Liver (tissue), 9 donors: ENCODE measurements around the gene TOPAZ1. TPM values are rescaled to one million over a fixed set of nuclear protein-coding genes. Genes with fewer than 3 reads are reported as not detected.

Experiments
- DNase-seq: peaks from one replicate; pipeline ENCODE4 v3.0.0-alpha.2; 2017; ENCODE audit warnings: low spot score
- H3K27ac ChIP-seq, 2 donors: one replicate each; pipeline ENCODE4 v1.7.0; 2013; ENCODE audit warnings: inconsistent platforms in 2 of 2, low read length in 2 of 2, control low read depth in 1 of 2, low read depth in 1 of 2, mild to moderate bottlenecking in 1 of 2
- H3K27me3 ChIP-seq, 4 donors: one replicate each; pipeline versions ENCODE4 v1.6.1 to v1.7.0; 2013; ENCODE audit warnings: low read length in 3 of 4, inconsistent platforms in 1 of 4, mild to moderate bottlenecking in 1 of 4, moderate library complexity in 1 of 4; ENCODE audit not compliant: control insufficient read depth in 4 of 4, insufficient read depth in 4 of 4
- H3K36me3 ChIP-seq, 4 donors: one replicate each; pipeline versions ENCODE4 v1.6.1 to v1.7.0; 2013; ENCODE audit warnings: low read length in 3 of 4, mild to moderate bottlenecking in 3 of 4, low read depth in 1 of 4, moderate library complexity in 1 of 4; ENCODE audit not compliant: control insufficient read depth in 4 of 4, insufficient read depth in 3 of 4
- H3K4me1 ChIP-seq, 4 donors: one replicate each; pipeline versions ENCODE4 v1.6.1 to v1.7.0; 2013; ENCODE audit warnings: low read length in 3 of 4, mild to moderate bottlenecking in 3 of 4, moderate library complexity in 1 of 4; ENCODE audit not compliant: control insufficient read depth in 4 of 4, insufficient read depth in 4 of 4
- H3K4me3 ChIP-seq, 3 donors: one replicate each; pipeline versions ENCODE4 v1.6.1 to v1.7.0; 2013; ENCODE audit warnings: low read length in 3 of 3, control low read depth in 1 of 3, low read depth in 1 of 3, mild to moderate bottlenecking in 1 of 3
- H3K9ac ChIP-seq, 2 donors: one replicate each; pipeline ENCODE4 v1.7.0; 2013; ENCODE audit warnings: low read length in 2 of 2, mild to moderate bottlenecking in 2 of 2, moderate library complexity in 2 of 2, control low read depth in 1 of 2, low read depth in 1 of 2
- H3K9me3 ChIP-seq, 4 donors: one replicate each; pipeline versions ENCODE4 v1.6.1 to v1.7.0; 2013; ENCODE audit warnings: low read length in 3 of 4; ENCODE audit not compliant: control insufficient read depth in 4 of 4
- ATF3 ChIP-seq: IDR thresholded peaks from 2 replicates; pipeline ENCODE4 v1.6.1; 2016; ENCODE audit warnings: antibody characterized with exemption
- FOXA1 ChIP-seq: IDR thresholded peaks from 2 replicates; pipeline ENCODE4 v1.6.1; 2016; ENCODE audit warnings: antibody characterized with exemption
- GABPA ChIP-seq, 2 donors: IDR thresholded peaks in 1 of 2; conservative IDR thresholded peaks in 1 of 2; 2 replicates each; pipeline ENCODE4 v1.6.1; 2016; ENCODE audit warnings: antibody characterized with exemption in 2 of 2, mild to moderate bottlenecking in 1 of 2, moderate library complexity in 1 of 2
- HNF4A ChIP-seq, 2 donors: conservative IDR thresholded peaks; 2 replicates each; pipeline ENCODE4 v1.6.1; 2016; ENCODE audit warnings: antibody characterized with exemption in 2 of 2, mild to moderate bottlenecking in 2 of 2
- HNF4G ChIP-seq: IDR thresholded peaks from 2 replicates; pipeline ENCODE4 v1.6.1; 2016; ENCODE audit warnings: antibody characterized with exemption
- JUND ChIP-seq, 2 donors: IDR thresholded peaks; 2 replicates each; pipeline ENCODE4 v1.6.1; 2016; ENCODE audit warnings: antibody characterized with exemption in 2 of 2
- MAX ChIP-seq: IDR thresholded peaks from 2 replicates; pipeline ENCODE4 v1.6.1; 2016; ENCODE audit warnings: antibody characterized with exemption
- NR2F2 ChIP-seq: IDR thresholded peaks from 2 replicates; pipeline ENCODE4 v1.6.1; 2016; ENCODE audit warnings: antibody characterized with exemption
- RAD21 ChIP-seq, 2 donors: IDR thresholded peaks; 2 replicates each; pipeline ENCODE4 v1.6.1; 2016; ENCODE audit warnings: antibody characterized with exemption in 2 of 2, mild to moderate bottlenecking in 2 of 2
- SP1 ChIP-seq: IDR thresholded peaks from 2 replicates; pipeline ENCODE4 v1.6.1; 2018; ENCODE audit warnings: antibody characterized with exemption, mild to moderate bottlenecking
- TAF1 ChIP-seq: conservative IDR thresholded peaks from 2 replicates; pipeline ENCODE4 v1.6.1; 2016; ENCODE audit warnings: antibody characterized with exemption, mild to moderate bottlenecking
- YY1 ChIP-seq: IDR thresholded peaks from 2 replicates; pipeline ENCODE4 v1.6.1; 2016; ENCODE audit warnings: antibody characterized with exemption, mild to moderate bottlenecking
- WGBS: extraction: QIAGEN DNeasy Blood & Tissue Kit; methylation state at CpG from one replicate; pipeline ENCODE4 v1.1.7; 2013; 5-methylcytosine and 5-hydroxymethylcytosine counted together
- polyA plus RNA-seq, 2 donors: library from polyadenylated mRNA; stranded (reverse) in 1 of 2; unstranded in 1 of 2; fragments of 200-250 nt in 1 of 2; fragments of >200 nt in 1 of 2; fragmentation: Nextera tagmentation in 1 of 2; extraction: Ambion mirVana in 1 of 2; gene quantifications; one replicate each; pipeline versions ENCODE4 v1.2.1 to v1.2.3, GENCODE V29; 2013 to 2015
- total RNA-seq, 2 donors: library from RNA; depleted of rRNA; stranded (reverse); fragments of >200 nt; gene quantifications; one replicate each; pipeline ENCODE4 v1.2.3, GENCODE V29; 2014
- TF ChIP-seq, protein P1 (sequence below): IDR thresholded peaks from 2 replicates; pipeline ENCODE4 v1.6.1; 2016; ENCODE audit warnings: antibody characterized with exemption, mild to moderate bottlenecking
- TF ChIP-seq, protein P2 (sequence below): IDR thresholded peaks from 2 replicates; pipeline ENCODE4 v1.6.1; 2016; ENCODE audit warnings: antibody characterized with exemption
- TF ChIP-seq, protein P3 (sequence below): fragments of 150-350 bp; IDR thresholded peaks from 2 replicates; pipeline ENCODE4 v1.5.1; 2017; ENCODE audit warnings: improper control_type of control experiment, low read depth, low read length; ENCODE audit not compliant: missing input control
- donor health status: healthy.
- donor health status: healthy.
- donor health status: healthy.
- donor health status: healthy.
- donor health status: healthy.

The TOPAZ1 gene
- total and polyA plus RNA-seq, 4 donors: not detected

- no peak overlapping the region for H3K4me3 ChIP-seq
- no peak for DNase-seq
- no peaks in the 10 kb centered on the region for H3K9me3 ChIP-seq
- 94% methylated on average over 6 of the region's 6 CpGs for WGBS
- peaks cover 0 to 26% (median 13%) of the 10 kb centered on the region in 4 donors for H3K4me1 ChIP-seq
- H3K27ac ChIP-seq: no peak overlapping the region
- TF ChIP-seq, protein P1, sequence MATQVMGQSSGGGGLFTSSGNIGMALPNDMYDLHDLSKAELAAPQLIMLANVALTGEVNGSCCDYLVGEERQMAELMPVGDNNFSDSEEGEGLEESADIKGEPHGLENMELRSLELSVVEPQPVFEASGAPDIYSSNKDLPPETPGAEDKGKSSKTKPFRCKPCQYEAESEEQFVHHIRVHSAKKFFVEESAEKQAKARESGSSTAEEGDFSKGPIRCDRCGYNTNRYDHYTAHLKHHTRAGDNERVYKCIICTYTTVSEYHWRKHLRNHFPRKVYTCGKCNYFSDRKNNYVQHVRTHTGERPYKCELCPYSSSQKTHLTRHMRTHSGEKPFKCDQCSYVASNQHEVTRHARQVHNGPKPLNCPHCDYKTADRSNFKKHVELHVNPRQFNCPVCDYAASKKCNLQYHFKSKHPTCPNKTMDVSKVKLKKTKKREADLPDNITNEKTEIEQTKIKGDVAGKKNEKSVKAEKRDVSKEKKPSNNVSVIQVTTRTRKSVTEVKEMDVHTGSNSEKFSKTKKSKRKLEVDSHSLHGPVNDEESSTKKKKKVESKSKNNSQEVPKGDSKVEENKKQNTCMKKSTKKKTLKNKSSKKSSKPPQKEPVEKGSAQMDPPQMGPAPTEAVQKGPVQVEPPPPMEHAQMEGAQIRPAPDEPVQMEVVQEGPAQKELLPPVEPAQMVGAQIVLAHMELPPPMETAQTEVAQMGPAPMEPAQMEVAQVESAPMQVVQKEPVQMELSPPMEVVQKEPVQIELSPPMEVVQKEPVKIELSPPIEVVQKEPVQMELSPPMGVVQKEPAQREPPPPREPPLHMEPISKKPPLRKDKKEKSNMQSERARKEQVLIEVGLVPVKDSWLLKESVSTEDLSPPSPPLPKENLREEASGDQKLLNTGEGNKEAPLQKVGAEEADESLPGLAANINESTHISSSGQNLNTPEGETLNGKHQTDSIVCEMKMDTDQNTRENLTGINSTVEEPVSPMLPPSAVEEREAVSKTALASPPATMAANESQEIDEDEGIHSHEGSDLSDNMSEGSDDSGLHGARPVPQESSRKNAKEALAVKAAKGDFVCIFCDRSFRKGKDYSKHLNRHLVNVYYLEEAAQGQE: no peak
- no peak for TF ChIP-seq HNF4G
- no peak for TF ChIP-seq GABPA (IDR thresholded peaks at IDR 0.05 in 1 of 2, conservative IDR thresholded peaks at IDR 0.05 in 1 of 2)
- no peak for TF ChIP-seq RAD21 (IDR thresholded peaks at IDR 0.05)
- TF ChIP-seq, protein P2, sequence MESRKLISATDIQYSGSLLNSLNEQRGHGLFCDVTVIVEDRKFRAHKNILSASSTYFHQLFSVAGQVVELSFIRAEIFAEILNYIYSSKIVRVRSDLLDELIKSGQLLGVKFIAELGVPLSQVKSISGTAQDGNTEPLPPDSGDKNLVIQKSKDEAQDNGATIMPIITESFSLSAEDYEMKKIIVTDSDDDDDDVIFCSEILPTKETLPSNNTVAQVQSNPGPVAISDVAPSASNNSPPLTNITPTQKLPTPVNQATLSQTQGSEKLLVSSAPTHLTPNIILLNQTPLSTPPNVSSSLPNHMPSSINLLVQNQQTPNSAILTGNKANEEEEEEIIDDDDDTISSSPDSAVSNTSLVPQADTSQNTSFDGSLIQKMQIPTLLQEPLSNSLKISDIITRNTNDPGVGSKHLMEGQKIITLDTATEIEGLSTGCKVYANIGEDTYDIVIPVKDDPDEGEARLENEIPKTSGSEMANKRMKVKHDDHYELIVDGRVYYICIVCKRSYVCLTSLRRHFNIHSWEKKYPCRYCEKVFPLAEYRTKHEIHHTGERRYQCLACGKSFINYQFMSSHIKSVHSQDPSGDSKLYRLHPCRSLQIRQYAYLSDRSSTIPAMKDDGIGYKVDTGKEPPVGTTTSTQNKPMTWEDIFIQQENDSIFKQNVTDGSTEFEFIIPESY: no peak
- no peaks in the 10 kb centered on the region for H3K27me3 ChIP-seq
- H3K36me3 ChIP-seq: no peaks in the 10 kb centered on the region
- H3K9ac ChIP-seq: no peak overlapping the region
These were observed 107.3 kb downstream of the TOPAZ1 start for GRCh38 chr3:44348993-44349392.

DNA sequence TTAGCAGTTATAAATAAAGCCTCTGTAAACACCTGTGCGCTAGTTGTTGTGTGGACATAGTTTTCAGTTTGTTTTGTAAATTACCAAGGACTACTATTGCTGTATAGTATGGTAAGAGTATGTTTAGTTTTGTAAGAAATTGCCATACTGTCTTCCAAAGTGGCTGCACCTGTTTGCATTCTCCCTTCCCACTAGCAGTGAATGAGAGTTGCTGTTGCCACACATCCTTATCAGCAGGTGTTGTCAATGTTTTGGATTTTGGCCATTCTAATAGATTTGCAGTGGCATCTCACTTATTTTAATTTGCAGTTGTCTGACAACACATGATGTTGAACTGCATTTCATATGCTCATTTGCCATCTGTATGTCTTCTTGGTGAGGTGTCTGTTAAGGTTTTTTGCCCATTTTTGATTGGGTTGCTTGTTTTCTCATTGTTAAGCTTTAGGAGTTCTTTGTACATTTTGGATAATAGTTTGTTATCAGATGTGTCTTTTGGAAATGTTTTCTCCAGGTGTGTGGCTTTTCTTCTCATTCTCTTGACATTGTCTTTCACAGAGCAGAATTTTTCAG is 111.8 kb downstream of the TOPAZ1 start:
- TF ChIP-seq JUND (IDR thresholded peaks at IDR 0.05): no peak
- TF ChIP-seq TAF1: no peak
- no peak for TF ChIP-seq YY1
- no peak for TF ChIP-seq GABPA (IDR thresholded peaks at IDR 0.05 in 1 of 2, conservative IDR thresholded peaks at IDR 0.05 in 1 of 2)
- TF ChIP-seq ATF3: no peak
- TF ChIP-seq FOXA1: no peak
- TF ChIP-seq, protein P3, sequence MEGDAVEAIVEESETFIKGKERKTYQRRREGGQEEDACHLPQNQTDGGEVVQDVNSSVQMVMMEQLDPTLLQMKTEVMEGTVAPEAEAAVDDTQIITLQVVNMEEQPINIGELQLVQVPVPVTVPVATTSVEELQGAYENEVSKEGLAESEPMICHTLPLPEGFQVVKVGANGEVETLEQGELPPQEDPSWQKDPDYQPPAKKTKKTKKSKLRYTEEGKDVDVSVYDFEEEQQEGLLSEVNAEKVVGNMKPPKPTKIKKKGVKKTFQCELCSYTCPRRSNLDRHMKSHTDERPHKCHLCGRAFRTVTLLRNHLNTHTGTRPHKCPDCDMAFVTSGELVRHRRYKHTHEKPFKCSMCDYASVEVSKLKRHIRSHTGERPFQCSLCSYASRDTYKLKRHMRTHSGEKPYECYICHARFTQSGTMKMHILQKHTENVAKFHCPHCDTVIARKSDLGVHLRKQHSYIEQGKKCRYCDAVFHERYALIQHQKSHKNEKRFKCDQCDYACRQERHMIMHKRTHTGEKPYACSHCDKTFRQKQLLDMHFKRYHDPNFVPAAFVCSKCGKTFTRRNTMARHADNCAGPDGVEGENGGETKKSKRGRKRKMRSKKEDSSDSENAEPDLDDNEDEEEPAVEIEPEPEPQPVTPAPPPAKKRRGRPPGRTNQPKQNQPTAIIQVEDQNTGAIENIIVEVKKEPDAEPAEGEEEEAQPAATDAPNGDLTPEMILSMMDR: no peak
- TF ChIP-seq NR2F2: no peak
- no peak for TF ChIP-seq SP1
- TF ChIP-seq MAX: no peak
- TF ChIP-seq, protein P2: no peak
- TF ChIP-seq, protein P1: no peak
- TF ChIP-seq HNF4G: no peak
- no peak for TF ChIP-seq HNF4A (conservative IDR thresholded peaks at IDR 0.05)
- DNase-seq: no peak
- Histone ChIP-seq H3K36me3 (peaks cover 0 to under 1% (median 0%) of the 10 kb centered on the region in 4 donors), H3K27me3 (no peaks in the 10 kb centered on the region), H3K4me3 (no peak overlapping the region), H3K9me3 (no peaks in the 10 kb centered on the region), H3K4me1 (peaks cover 3 to 36% (median 10%) of the 10 kb centered on the region in 4 donors), H3K9ac (no peak overlapping the region), H3K27ac (no peak overlapping the region)
- WGBS: 53% methylated on average over 1 of the region's 1 CpG
